ENCODE measurements around the gene WBP2.

WBP2 gene

DNA sequence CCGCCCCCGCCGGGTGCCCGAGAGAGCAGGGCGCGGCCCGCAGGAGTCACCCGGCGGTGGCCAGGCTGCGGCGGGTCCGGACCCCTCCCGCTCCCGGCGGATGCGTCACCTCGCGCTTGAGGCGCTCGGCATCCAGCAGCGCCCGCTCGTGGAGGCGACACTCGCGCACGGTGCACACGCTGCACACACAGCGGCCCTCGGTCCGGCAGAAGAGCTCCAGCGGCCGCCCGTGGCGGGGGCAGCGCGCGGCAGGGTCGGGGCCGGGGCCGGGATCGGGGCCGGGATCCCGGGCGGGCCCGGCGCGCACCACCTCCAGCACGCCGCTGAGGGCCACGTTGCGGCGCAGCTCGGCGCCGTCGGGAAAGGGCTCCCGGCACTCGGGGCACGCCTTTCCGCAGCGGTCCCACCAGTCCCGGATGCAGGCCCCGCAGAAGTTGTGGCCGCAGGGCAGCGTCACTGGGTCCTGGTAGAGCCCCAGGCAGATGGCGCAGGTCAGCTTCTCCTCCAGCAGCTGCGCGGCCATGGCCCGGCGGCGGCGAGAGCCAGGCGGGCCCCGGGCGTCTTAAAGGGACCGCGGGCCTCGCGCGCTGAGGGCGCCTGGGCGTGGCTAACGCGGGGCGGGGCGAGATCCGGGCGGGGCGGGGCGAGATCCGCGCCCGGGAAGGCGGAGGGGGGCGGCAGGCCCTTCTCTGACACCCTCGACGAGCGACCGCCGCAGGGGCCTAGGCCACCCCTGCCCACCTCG, 41.5 kb upstream of the WBP2 start, which contains the start of gene TRIM65 (continued):
- TF ChIP-seq, protein P1, sequence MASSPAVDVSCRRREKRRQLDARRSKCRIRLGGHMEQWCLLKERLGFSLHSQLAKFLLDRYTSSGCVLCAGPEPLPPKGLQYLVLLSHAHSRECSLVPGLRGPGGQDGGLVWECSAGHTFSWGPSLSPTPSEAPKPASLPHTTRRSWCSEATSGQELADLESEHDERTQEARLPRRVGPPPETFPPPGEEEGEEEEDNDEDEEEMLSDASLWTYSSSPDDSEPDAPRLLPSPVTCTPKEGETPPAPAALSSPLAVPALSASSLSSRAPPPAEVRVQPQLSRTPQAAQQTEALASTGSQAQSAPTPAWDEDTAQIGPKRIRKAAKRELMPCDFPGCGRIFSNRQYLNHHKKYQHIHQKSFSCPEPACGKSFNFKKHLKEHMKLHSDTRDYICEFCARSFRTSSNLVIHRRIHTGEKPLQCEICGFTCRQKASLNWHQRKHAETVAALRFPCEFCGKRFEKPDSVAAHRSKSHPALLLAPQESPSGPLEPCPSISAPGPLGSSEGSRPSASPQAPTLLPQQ (tag by site-specific recombination; IDR thresholded peaks at IDR 0.05): peak; percentile 77
- TF ChIP-seq, protein P2, sequence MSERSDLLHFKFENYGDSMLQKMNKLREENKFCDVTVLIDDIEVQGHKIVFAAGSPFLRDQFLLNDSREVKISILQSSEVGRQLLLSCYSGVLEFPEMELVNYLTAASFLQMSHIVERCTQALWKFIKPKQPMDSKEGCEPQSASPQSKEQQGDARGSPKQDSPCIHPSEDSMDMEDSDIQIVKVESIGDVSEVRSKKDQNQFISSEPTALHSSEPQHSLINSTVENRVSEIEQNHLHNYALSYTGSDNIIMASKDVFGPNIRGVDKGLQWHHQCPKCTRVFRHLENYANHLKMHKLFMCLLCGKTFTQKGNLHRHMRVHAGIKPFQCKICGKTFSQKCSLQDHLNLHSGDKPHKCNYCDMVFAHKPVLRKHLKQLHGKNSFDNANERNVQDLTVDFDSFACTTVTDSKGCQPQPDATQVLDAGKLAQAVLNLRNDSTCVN (tag by site-specific recombination; optimal IDR thresholded peaks at IDR 0.05): peak; percentile 92
- TF ChIP-seq, protein P3, sequence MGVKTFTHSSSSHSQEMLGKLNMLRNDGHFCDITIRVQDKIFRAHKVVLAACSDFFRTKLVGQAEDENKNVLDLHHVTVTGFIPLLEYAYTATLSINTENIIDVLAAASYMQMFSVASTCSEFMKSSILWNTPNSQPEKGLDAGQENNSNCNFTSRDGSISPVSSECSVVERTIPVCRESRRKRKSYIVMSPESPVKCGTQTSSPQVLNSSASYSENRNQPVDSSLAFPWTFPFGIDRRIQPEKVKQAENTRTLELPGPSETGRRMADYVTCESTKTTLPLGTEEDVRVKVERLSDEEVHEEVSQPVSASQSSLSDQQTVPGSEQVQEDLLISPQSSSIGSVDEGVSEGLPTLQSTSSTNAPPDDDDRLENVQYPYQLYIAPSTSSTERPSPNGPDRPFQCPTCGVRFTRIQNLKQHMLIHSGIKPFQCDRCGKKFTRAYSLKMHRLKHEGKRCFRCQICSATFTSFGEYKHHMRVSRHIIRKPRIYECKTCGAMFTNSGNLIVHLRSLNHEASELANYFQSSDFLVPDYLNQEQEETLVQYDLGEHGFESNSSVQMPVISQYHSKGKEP (tag by site-specific recombination; IDR thresholded peaks at IDR 0.05): no peak
- TF ChIP-seq ZBTB8A (tag by site-specific recombination; IDR thresholded peaks at IDR 0.05) (no peak; the same call in none of the 2 replicates), ZXDB (tag by site-specific recombination; IDR thresholded peaks at IDR 0.05) (peak; percentile 10; the same call in 1 of the 2 replicates), YY2 (tag by site-specific recombination; IDR thresholded peaks at IDR 0.05) (peak; percentile 72; the same call in 1 of the 2 replicates), ZNF132 (tag by site-specific recombination; IDR thresholded peaks at IDR 0.05; ENCODE audit: borderline replicate concordance) (no peak), EGR2 (tag by site-specific recombination; IDR thresholded peaks at IDR 0.05; ENCODE audit: low read depth) (no peak), ZBTB48 (tag by site-specific recombination; IDR thresholded peaks at IDR 0.05) (no peak), ZNF184 (tag by site-specific recombination; IDR thresholded peaks at IDR 0.05) (no peak), ZNF391 (tag by site-specific recombination; IDR thresholded peaks at IDR 0.05; ENCODE audit: borderline replicate concordance, low read depth) (no peak), ZNF221 (tag by site-specific recombination; IDR thresholded peaks at IDR 0.05; ENCODE audit: borderline replicate concordance) (no peak), ZEB2 (tag by site-specific recombination; IDR thresholded peaks at IDR 0.05) (0 out of 2 replicates have a peak, but pooled peaks have one; percentile 5), ZNF138 (tag by site-specific recombination; IDR thresholded peaks at IDR 0.05; ENCODE audit: borderline replicate concordance) (no peak), KLF9 (tag by site-specific recombination; IDR thresholded peaks at IDR 0.05; ENCODE audit: low read depth) (peak; percentile 70), OVOL3 (tag by site-specific recombination; IDR thresholded peaks at IDR 0.05) (0 out of 2 replicates have a peak, but pooled peaks have one; percentile 27), IKZF3 (tag by site-specific recombination; IDR thresholded peaks at IDR 0.05) (no peak), ZNF366 (tag by site-specific recombination; conservative IDR thresholded peaks at IDR 0.05) (no peak), ZNF560 (tag by site-specific recombination; IDR thresholded peaks at IDR 0.05; ENCODE audit: borderline replicate concordance) (no peak), ZSCAN30 (tag by site-specific recombination; IDR thresholded peaks at IDR 0.05) (peak; percentile 54; the same call in 1 of the 2 replicates), ZNF677 (tag by site-specific recombination; IDR thresholded peaks at IDR 0.05) (0 out of 2 replicates have a peak, but pooled peaks have one; percentile 17), MZF1 (tag by site-specific recombination; IDR thresholded peaks at IDR 0.05; ENCODE audit: borderline replicate concordance) (no peak), ZNF2 (tag by site-specific recombination; IDR thresholded peaks at IDR 0.05) (no peak), FEZF1 (tag by site-specific recombination; IDR thresholded peaks at IDR 0.05) (no peak), ZNF654 (tag by site-specific recombination; IDR thresholded peaks at IDR 0.05; ENCODE audit: low read depth) (no peak), YY1 (tag by site-specific recombination; IDR thresholded peaks at IDR 0.05) (peak; percentile 85)
- TF ChIP-seq, protein P4, sequence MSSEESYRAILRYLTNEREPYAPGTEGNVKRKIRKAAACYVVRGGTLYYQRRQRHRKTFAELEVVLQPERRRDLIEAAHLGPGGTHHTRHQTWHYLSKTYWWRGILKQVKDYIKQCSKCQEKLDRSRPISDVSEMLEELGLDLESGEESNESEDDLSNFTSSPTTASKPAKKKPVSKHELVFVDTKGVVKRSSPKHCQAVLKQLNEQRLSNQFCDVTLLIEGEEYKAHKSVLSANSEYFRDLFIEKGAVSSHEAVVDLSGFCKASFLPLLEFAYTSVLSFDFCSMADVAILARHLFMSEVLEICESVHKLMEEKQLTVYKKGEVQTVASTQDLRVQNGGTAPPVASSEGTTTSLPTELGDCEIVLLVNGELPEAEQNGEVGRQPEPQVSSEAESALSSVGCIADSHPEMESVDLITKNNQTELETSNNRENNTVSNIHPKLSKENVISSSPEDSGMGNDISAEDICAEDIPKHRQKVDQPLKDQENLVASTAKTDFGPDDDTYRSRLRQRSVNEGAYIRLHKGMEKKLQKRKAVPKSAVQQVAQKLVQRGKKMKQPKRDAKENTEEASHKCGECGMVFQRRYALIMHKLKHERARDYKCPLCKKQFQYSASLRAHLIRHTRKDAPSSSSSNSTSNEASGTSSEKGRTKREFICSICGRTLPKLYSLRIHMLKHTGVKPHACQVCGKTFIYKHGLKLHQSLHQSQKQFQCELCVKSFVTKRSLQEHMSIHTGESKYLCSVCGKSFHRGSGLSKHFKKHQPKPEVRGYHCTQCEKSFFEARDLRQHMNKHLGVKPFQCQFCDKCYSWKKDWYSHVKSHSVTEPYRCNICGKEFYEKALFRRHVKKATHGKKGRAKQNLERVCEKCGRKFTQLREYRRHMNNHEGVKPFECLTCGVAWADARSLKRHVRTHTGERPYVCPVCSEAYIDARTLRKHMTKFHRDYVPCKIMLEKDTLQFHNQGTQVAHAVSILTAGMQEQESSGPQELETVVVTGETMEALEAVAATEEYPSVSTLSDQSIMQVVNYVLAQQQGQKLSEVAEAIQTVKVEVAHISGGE (tag by site-specific recombination; conservative IDR thresholded peaks at IDR 0.05; ENCODE audit: low read depth): 0 out of 2 replicates have a peak, but pooled peaks have one; percentile 32
- TF ChIP-seq, protein P5, sequence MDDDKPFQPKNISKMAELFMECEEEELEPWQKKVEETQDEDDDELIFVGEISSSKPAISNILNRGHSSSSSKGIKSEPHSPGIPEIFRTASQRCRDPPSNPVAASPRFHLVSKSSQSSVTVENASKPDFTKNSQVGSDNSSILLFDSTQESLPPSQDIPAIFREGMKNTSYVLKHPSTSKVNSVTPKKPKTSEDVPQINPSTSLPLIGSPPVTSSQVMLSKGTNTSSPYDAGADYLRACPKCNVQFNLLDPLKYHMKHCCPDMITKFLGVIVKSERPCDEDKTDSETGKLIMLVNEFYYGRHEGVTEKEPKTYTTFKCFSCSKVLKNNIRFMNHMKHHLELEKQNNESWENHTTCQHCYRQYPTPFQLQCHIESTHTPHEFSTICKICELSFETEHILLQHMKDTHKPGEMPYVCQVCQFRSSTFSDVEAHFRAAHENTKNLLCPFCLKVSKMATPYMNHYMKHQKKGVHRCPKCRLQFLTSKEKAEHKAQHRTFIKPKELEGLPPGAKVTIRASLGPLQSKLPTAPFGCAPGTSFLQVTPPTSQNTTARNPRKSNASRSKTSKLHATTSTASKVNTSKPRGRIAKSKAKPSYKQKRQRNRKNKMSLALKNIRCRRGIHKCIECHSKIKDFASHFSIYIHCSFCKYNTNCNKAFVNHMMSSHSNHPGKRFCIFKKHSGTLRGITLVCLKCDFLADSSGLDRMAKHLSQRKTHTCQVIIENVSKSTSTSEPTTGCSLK (tag by site-specific recombination; IDR thresholded peaks at IDR 0.05): no peak

All from HEK293 (cell line).